ENCODE measurements around the gene PGGT1B.

PGGT1B gene

GRCh38 chr5:115166744-115167393 is 95.8 kb downstream of the PGGT1B start:
- no peak for TF ChIP-seq EGR1 (IDR thresholded peaks at IDR 0.05)
- no peak for TF ChIP-seq EP300 (IDR thresholded peaks at IDR 0.05; ENCODE audit: borderline replicate concordance)
- no peak for TF ChIP-seq TEAD4 (IDR thresholded peaks at IDR 0.05)
- TF ChIP-seq YY1 (IDR thresholded peaks at IDR 0.05; ENCODE audit: low read depth), result no peak
- TF ChIP-seq TAF1 (IDR thresholded peaks at IDR 0.05; ENCODE audit: low read depth), result no peak
- no peak for TF ChIP-seq TCF12 (IDR thresholded peaks at IDR 0.05; ENCODE audit: low read depth)
- no peak for TF ChIP-seq USF1 (IDR thresholded peaks at IDR 0.05)
- no peak for TF ChIP-seq MAX (IDR thresholded peaks at IDR 0.05)
- TF ChIP-seq CEBPB (IDR thresholded peaks at IDR 0.05), result no peak
- no peak for TF ChIP-seq REST (IDR thresholded peaks at IDR 0.05; ENCODE audit: low read depth)
- TF ChIP-seq ZBTB7A (IDR thresholded peaks at IDR 0.05; ENCODE audit: low read depth), result no peak

- no peak for TF ChIP-seq NFIC (IDR thresholded peaks at IDR 0.05)
- no peak for TF ChIP-seq YY1 (IDR thresholded peaks at IDR 0.05; ENCODE audit: low read depth)
- no peak for TF ChIP-seq ZBTB7A (IDR thresholded peaks at IDR 0.05; ENCODE audit: low read depth)
- no peak for TF ChIP-seq MAX (IDR thresholded peaks at IDR 0.05)
Observed at GRCh38 chr5:115165790-115166189, 96.9 kb downstream of the PGGT1B start.

- TF ChIP-seq TEAD4 (IDR thresholded peaks at IDR 0.05), result peak; percentile 81
- peak; percentile 75 for TF ChIP-seq EP300 (IDR thresholded peaks at IDR 0.05; ENCODE audit: borderline replicate concordance)
- peak; percentile 86 for TF ChIP-seq MAX (IDR thresholded peaks at IDR 0.05)
- TF ChIP-seq ZBTB7A (IDR thresholded peaks at IDR 0.05; ENCODE audit: low read depth), result no peak
- TF ChIP-seq USF1 (IDR thresholded peaks at IDR 0.05), result peak; percentile 48
- no peak for TF ChIP-seq TAF1 (IDR thresholded peaks at IDR 0.05; ENCODE audit: low read depth)
- TF ChIP-seq YY1 (IDR thresholded peaks at IDR 0.05; ENCODE audit: low read depth), result no peak
- no peak for TF ChIP-seq EGR1 (IDR thresholded peaks at IDR 0.05)
- TF ChIP-seq REST (IDR thresholded peaks at IDR 0.05; ENCODE audit: low read depth), result no peak
- no peak; the same call in 1 of the 2 replicates for TF ChIP-seq FOXM1 (IDR thresholded peaks at IDR 0.05; ENCODE audit: borderline replicate concordance, low read depth)
- peak; percentile 73 for TF ChIP-seq TCF12 (IDR thresholded peaks at IDR 0.05; ENCODE audit: low read depth)
- peak; percentile 69 for TF ChIP-seq CEBPB (IDR thresholded peaks at IDR 0.05)
- TF ChIP-seq CREB1 (IDR thresholded peaks at IDR 0.05; ENCODE audit: low read depth), result no peak
- no peak for TF ChIP-seq RAD21 (IDR thresholded peaks at IDR 0.05; ENCODE audit: low read depth)
- no peak; the same call in none of the 2 replicates for TF ChIP-seq NFIC (IDR thresholded peaks at IDR 0.05)
Observed at GRCh38 chr5:115160975-115161475, 101.7 kb downstream of the PGGT1B start.

Data from Ishikawa (cell line).